HS-27A (cell line): ENCODE data around the gene MXI1.

Experiments used
- DNase-seq: peaks from one replicate; pipeline ENCODE4 v3.0.0-alpha.2; 2012; ENCODE audit warnings: low read depth, missing footprints

MXI1 gene

GRCh38 chr10:110276603-110277002 is 69.2 kb downstream of the MXI1 start:
- no peak for DNase-seq

- no peak for DNase-seq
These were observed 70.2 kb downstream of the MXI1 start for GRCh38 chr10:110277591-110277990.

GRCh38 chr10:110278562-110279406 is 71.4 kb downstream of the MXI1 start:
- DNase-seq: no peak

GRCh38 chr10:110279407-110279986 is 72.1 kb downstream of the MXI1 start:
- DNase-seq: no peak

- no peak for DNase-seq
These were observed 76.9 kb downstream of the MXI1 start for GRCh38 chr10:110284262-110284661.

- DNase-seq: no peak
These were observed 78.1 kb downstream of the MXI1 start for GRCh38 chr10:110285501-110285900.

GRCh38 chr10:110286841-110287240 is 79.4 kb downstream of the MXI1 start:
- no peak for DNase-seq

- no peak for DNase-seq
These were observed 89.6 kb downstream of the MXI1 start for GRCh38 chr10:110296966-110297365.

- no peak for DNase-seq
These were observed 93.1 kb downstream of the MXI1 start for GRCh38 chr10:110300486-110300986.

GRCh38 chr10:110303681-110304080 is 96.3 kb downstream of the MXI1 start:
- no peak for DNase-seq

GRCh38 chr10:110304394-110304779 is 97.0 kb downstream of the MXI1 start:
- DNase-seq: no peak

- peak; percentile 89 for DNase-seq
These were observed 97.5 kb downstream of the MXI1 start, which contains the start of gene SMNDC1 for GRCh38 chr10:110304780-110305421. TSS of gene SMNDC1 (minus strand) at chr10:110304920. CDS start at chr10:110303587, 1,333 bp downstream.

- DNase-seq: no peak
These were observed 98.5 kb downstream of the MXI1 start for GRCh38 chr10:110305767-110306451.

- DNase-seq: no peak
These were observed 99.0 kb downstream of the MXI1 start for GRCh38 chr10:110306452-110306768.

GRCh38 chr10:110307805-110308204 is 100.4 kb downstream of the MXI1 start:
- DNase-seq: no peak

- no peak for DNase-seq
These were observed 103.3 kb downstream of the MXI1 start for GRCh38 chr10:110310741-110311140.

GRCh38 chr10:110311357-110311949 is 104.0 kb downstream of the MXI1 start:
- no peak for DNase-seq

GRCh38 chr10:110312206-110312605 is 104.8 kb downstream of the MXI1 start:
- no peak for DNase-seq

- no peak for DNase-seq
These were observed 106.3 kb downstream of the MXI1 start for GRCh38 chr10:110313674-110314073.

- DNase-seq: no peak
These were observed 110.8 kb downstream of the MXI1 start for GRCh38 chr10:110317866-110318850.
